ENCODE measurements around the gene DIDO1. TPM values are rescaled to one million over a fixed set of nuclear protein-coding genes. Genes with fewer than 3 reads are reported as not detected.

DIDO1 gene
- total RNA-seq, 2 donors from 2014 or later: 53.5 to 68.3 TPM

DNA sequence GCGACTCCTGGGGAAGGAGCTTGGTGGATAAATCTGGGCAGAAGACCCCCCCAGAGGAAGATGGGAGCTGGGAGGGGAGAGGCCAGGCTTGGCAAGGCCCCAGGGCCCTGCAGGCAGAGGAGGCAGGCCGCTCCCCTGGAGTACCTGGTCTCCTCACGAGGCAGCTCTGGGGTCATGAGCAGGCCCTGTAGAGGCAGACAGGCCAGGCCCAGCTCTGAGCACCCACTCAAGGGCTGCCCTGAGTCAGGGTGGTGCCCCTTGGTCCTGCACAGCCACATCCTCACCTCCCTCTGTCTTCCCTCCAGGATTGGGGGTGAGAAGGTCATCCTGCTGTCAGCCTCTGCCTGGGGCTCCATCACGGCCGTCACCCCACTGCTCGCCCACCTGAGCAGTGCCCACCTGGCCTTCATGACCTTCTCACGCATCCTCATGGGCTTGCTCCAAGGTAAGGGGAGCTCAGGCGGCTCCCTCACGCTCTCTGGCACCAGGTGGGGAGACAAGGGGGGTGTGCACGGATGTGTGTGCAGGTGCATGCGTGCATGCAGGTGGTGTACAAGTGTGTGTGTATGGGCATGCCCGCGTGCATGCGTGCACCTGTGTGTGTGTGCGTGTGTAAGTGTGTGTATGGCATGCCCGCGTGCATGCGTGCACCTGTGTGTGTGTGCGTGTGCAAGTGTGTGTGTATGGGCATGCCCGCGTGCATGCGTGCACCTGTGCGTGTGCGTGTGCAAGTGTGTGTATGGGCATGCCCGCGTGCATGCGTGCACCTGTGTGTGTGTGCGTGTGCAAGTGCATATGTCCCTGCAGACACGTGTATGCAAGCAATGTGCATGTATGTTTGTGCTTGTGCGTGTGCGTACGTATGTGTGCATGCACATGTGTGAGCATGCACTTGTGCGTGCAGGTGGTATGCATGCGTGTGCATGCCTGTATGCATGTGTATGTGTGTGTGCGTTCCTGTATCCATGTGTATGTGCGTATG lies 31.1 kb upstream of the DIDO1 start:
- Histone ChIP-seq H3K4me1 (ENCODE audit: control insufficient read depth, insufficient read depth, low read length) (peaks cover 11% of the 10 kb centered on the region), H3K27me3 (ENCODE audit: control insufficient read depth, insufficient read depth, low read length, poor library complexity, severe bottlenecking) (no peaks in the 10 kb centered on the region), H3K36me3 (ENCODE audit: control insufficient read depth, insufficient read depth, low read length) (no peaks in the 10 kb centered on the region), H3K9me3 (ENCODE audit: control insufficient read depth, low read length) (no peaks in the 10 kb centered on the region), H3K27ac (ENCODE audit: low read depth, low read length) (no peak overlapping the region), H3K4me3 (ENCODE audit: low read length) (no peak overlapping the region), H3K9ac (ENCODE audit: extremely low read depth, low read length, poor library complexity, severe bottlenecking) (no peak overlapping the region)
- Mint-ChIP-seq H3K27ac (no peak overlapping the region), H3K4me1 (peaks cover 14% of the 10 kb centered on the region), H3K4me3 (no peak overlapping the region), H3K9me3 (no peaks in the 10 kb centered on the region), H3K36me3 (ENCODE audit: low read depth) (no peaks in the 10 kb centered on the region), H3K27me3 (ENCODE audit: insufficient read depth) (no peaks in the 10 kb centered on the region)
- WGBS, 2 experiments (ENCODE audit: insufficient coverage in 1 of 2, insufficient read length in 1 of 2): 93 to 96% methylated on average over 34 to 36 of the region's 36 CpGs
- TF ChIP-seq, protein P1, sequence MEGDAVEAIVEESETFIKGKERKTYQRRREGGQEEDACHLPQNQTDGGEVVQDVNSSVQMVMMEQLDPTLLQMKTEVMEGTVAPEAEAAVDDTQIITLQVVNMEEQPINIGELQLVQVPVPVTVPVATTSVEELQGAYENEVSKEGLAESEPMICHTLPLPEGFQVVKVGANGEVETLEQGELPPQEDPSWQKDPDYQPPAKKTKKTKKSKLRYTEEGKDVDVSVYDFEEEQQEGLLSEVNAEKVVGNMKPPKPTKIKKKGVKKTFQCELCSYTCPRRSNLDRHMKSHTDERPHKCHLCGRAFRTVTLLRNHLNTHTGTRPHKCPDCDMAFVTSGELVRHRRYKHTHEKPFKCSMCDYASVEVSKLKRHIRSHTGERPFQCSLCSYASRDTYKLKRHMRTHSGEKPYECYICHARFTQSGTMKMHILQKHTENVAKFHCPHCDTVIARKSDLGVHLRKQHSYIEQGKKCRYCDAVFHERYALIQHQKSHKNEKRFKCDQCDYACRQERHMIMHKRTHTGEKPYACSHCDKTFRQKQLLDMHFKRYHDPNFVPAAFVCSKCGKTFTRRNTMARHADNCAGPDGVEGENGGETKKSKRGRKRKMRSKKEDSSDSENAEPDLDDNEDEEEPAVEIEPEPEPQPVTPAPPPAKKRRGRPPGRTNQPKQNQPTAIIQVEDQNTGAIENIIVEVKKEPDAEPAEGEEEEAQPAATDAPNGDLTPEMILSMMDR (conservative IDR thresholded peaks at IDR 0.05): no peak
- no peak for DNase-seq

DNA sequence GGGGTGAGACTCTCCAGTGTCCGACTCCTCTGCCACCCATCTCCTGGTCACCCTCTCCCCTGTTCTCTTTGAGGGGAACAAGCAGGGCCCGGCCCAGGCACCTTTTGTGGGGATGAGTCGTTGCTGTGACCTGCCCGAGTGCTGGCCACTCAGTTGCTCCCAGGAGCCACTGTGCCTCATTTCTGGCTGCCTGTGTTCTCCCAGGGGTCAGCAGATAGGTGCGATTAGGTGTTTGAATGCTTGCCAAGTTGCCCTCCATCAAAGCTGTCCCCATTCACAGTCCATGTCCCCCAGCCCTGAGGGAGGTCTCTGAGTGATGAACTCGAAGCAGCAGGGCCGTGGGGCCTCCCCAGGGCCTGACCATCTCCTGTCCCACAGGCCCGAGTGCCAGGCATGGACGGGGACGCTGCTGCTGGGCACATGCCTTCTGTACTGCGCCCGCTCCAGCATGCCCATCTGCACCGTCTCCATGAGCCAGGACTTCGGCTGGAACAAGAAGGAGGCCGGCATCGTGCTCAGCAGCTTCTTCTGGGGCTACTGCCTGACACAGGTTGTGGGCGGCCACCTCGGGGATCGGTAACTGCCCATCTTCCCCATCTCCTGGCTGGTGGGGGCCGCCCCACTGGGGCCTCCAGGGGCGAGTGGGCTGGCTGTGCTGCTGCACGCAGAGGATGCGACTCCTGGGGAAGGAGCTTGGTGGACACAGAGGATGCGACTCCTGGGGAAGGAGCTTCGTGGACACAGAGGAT lies 30.3 kb upstream of the DIDO1 start:
- no peaks in the 10 kb centered on the region for H3K9me3 ChIP-seq (ENCODE audit: control insufficient read depth, low read length)
- peaks cover 16% of the 10 kb centered on the region for H3K4me1 Mint-ChIP-seq
- no peak overlapping the region for H3K27ac Mint-ChIP-seq
- H3K9ac ChIP-seq (ENCODE audit: extremely low read depth, low read length, poor library complexity, severe bottlenecking): no peak overlapping the region
- H3K4me1 ChIP-seq (ENCODE audit: control insufficient read depth, insufficient read depth, low read length): peaks cover 11% of the 10 kb centered on the region
- no peaks in the 10 kb centered on the region for H3K36me3 ChIP-seq (ENCODE audit: control insufficient read depth, insufficient read depth, low read length)
- TF ChIP-seq, protein P1 (conservative IDR thresholded peaks at IDR 0.05): no peak
- H3K4me3 ChIP-seq (ENCODE audit: low read length): no peak overlapping the region
- 91 to 96% methylated on average over 9 to 25 of the region's 25 CpGs for WGBS, 2 experiments (ENCODE audit: insufficient coverage in 1 of 2, insufficient read length in 1 of 2)
- no peak overlapping the region for H3K4me3 Mint-ChIP-seq
- H3K27ac ChIP-seq (ENCODE audit: low read depth, low read length): no peak overlapping the region
- H3K27me3 Mint-ChIP-seq (ENCODE audit: insufficient read depth): no peaks in the 10 kb centered on the region
- H3K9me3 Mint-ChIP-seq: no peaks in the 10 kb centered on the region
- DNase-seq: no peak
- H3K36me3 Mint-ChIP-seq (ENCODE audit: low read depth): no peaks in the 10 kb centered on the region
- no peaks in the 10 kb centered on the region for H3K27me3 ChIP-seq (ENCODE audit: control insufficient read depth, insufficient read depth, low read length, poor library complexity, severe bottlenecking)

DNA sequence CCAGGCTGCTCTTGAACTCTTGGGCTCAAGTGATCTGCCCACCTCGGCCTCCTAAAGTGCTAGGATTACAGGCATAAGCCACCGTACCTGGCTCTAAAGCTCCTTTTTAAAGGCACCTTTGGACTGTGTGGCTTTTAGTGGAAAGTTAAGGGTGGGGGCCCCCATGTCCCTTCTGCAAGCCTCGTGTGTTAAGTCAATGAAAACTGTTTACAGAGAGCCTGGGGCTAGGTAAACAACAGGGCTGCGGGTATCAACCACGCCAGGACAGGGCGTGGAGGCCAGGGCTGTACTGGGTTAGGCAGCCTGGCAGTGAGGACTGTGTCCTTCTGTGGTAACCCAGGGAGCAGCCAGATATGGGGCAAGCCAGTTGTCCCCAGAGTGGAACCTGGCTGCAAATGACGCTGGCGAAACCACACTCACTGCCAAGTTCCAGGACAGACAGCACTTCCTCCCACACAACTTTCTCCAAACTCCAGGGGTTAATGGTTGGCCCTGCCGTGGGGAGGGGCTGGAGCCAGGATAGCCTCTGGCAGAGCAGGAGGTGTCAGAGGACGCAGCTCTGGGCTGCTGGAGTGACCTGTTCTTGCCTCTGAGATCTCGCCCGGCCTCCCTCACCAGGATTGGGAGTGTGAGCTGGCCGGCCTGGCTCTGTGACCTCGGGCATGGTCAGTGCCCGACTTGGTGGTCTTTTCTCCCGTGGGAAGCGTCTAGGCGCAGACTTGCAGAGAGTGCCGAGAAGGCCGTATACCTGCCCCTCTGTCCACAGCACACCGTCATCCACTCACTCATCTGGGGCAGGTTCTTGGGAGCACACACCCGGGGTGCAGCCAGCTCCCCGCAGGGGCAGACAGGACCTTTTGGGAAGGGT lies 29.4 kb upstream of the DIDO1 start:
- no peak overlapping the region for H3K27ac ChIP-seq (ENCODE audit: low read depth, low read length)
- DNase-seq: no peak
- TF ChIP-seq, protein P1 (conservative IDR thresholded peaks at IDR 0.05): no peak

More for the DNA sequence above, 29.4 kb upstream of the DIDO1 start:
- Mint-ChIP-seq H3K27me3 (ENCODE audit: insufficient read depth) (no peaks in the 10 kb centered on the region), H3K4me1 (peaks cover 16% of the 10 kb centered on the region), H3K4me3 (peak overlapping the region; percentile 25), H3K9me3 (no peaks in the 10 kb centered on the region), H3K36me3 (ENCODE audit: low read depth) (no peaks in the 10 kb centered on the region), H3K27ac (no peak overlapping the region)
- WGBS, 2 experiments (ENCODE audit: insufficient coverage in 1 of 2, insufficient read length in 1 of 2): 76 to 85% methylated on average over 12 to 23 of the region's 23 CpGs
- no peak overlapping the region for H3K4me3 ChIP-seq (ENCODE audit: low read length)
- no peaks in the 10 kb centered on the region for H3K27me3 ChIP-seq (ENCODE audit: control insufficient read depth, insufficient read depth, low read length, poor library complexity, severe bottlenecking)
- peaks cover 11% of the 10 kb centered on the region for H3K4me1 ChIP-seq (ENCODE audit: control insufficient read depth, insufficient read depth, low read length)
- H3K36me3 ChIP-seq (ENCODE audit: control insufficient read depth, insufficient read depth, low read length): peaks cover under 1% of the 10 kb centered on the region
- no peak overlapping the region for H3K9ac ChIP-seq (ENCODE audit: extremely low read depth, low read length, poor library complexity, severe bottlenecking)
- H3K9me3 ChIP-seq (ENCODE audit: control insufficient read depth, low read length): no peaks in the 10 kb centered on the region
